H1 (cell line): ENCODE data around the gene MRPL34. TPM values are rescaled to one million over a fixed set of nuclear protein-coding genes. Genes with fewer than 3 reads are reported as not detected.

Experiments used
- CTCF ChIA-PET: fragments of 300-600 bp; sonication (Branson Sonifier 250); formaldehyde crosslinking; loops from one replicate; lab custom pipeline; 2021; ENCODE audit not compliant: partially characterized antibody; lab: Charles Lee
- POLR2A ChIA-PET: fragments of 300-600 bp; sonication (Branson Sonifier 250); formaldehyde crosslinking; loops from one replicate; lab custom pipeline; 2021; ENCODE audit warnings: inconsistent platforms; ENCODE audit not compliant: partially characterized antibody; lab: Charles Lee
- DNase-seq, 2 experiments: peaks; one replicate each; pipeline versions ENCODE4 v3.0.0 to v3.0.0-alpha.2; 2010 to 2022; ENCODE audit warnings: low spot score in 2 of 2, low read depth in 1 of 2, mixed read lengths in 1 of 2
- FAIRE-seq: peaks from 2 replicates; lab custom pipeline; 2011; peaks lifted over from hg19 to GRCh38; lab: Jason Lieb, UNC
- H2AFZ ChIP-seq: 2 replicates; pipeline ENCODE4 v1.8.1; 2012; ENCODE audit warnings: low read length, inconsistent platforms
- H2AK5ac ChIP-seq: 2 replicates; pipeline ENCODE4 v1.6.1; 2013; ENCODE audit warnings: low read depth, low read length
- H2BK120ac ChIP-seq: replicated peaks from 2 replicates; pipeline ENCODE3; 2013; ENCODE audit warnings: low read depth, low read length, inconsistent platforms
- H2BK12ac ChIP-seq: 2 replicates; pipeline ENCODE4 v1.6.1; 2013; ENCODE audit warnings: low read depth, low read length
- H2BK15ac ChIP-seq: 2 replicates; pipeline ENCODE4 v1.6.1; 2013; ENCODE audit warnings: low read length
- H2BK20ac ChIP-seq: 2 replicates; pipeline ENCODE4 v1.6.1; 2013; ENCODE audit warnings: low read length
- H2BK5ac ChIP-seq: 2 replicates; pipeline ENCODE4 v1.6.1; 2013; ENCODE audit warnings: low read depth, low read length
- H3K14ac ChIP-seq: 2 replicates; pipeline ENCODE4 v1.6.1; 2013; ENCODE audit warnings: inconsistent platforms; ENCODE audit not compliant: insufficient read length
- H3K18ac ChIP-seq: 2 replicates; pipeline ENCODE4 v1.6.1; 2013; ENCODE audit warnings: low read length; ENCODE audit errors: extremely low read depth
- H3K23ac ChIP-seq: 2 replicates; pipeline ENCODE4 v1.6.1; 2013; ENCODE audit warnings: inconsistent platforms; ENCODE audit not compliant: insufficient read length
- H3K23me2 ChIP-seq: 2 replicates; pipeline ENCODE4 v1.6.1; 2013; ENCODE audit warnings: low read depth, low read length
- H3K27ac ChIP-seq: 2 replicates; pipeline ENCODE4 v1.6.1; 2011; ENCODE audit warnings: low read depth, low read length, inconsistent platforms
- H3K27me3 ChIP-seq, 4 experiments: replicated peaks in 1 of 4; 1 replicate in 1 of 4; 2 replicates in 3 of 4; pipeline versions ENCODE4 v1.6.1 to v1.8.1; 2011 to 2013; ENCODE audit warnings: low read length in 3 of 4, mild to moderate bottlenecking in 3 of 4, inconsistent platforms in 2 of 4, mixed read lengths in 2 of 4, moderate library complexity in 1 of 4; ENCODE audit not compliant: control insufficient read depth in 3 of 4, insufficient read depth in 3 of 4; ENCODE audit errors: extremely low read depth in 1 of 4
- H3K36me3 ChIP-seq, 4 experiments: 2 replicates each; pipeline versions ENCODE4 v1.6.1 to v1.8.1; 2011 to 2013; ENCODE audit warnings: mild to moderate bottlenecking in 4 of 4, low read length in 3 of 4, moderate library complexity in 2 of 4, control low read depth in 1 of 4, inconsistent platforms in 1 of 4; ENCODE audit not compliant: insufficient read depth in 4 of 4, control insufficient read depth in 2 of 4
- H3K4ac ChIP-seq: replicated peaks from 2 replicates; pipeline ENCODE3; 2013; ENCODE audit warnings: low read length, low read depth, mixed read lengths, inconsistent platforms; ENCODE audit not compliant: insufficient read length
- H3K4me1 ChIP-seq, 4 experiments: replicated peaks in 1 of 4; 1 replicate in 1 of 4; 2 replicates in 3 of 4; pipeline versions ENCODE4 v1.6.1 to v1.8.1; 2011 to 2013; ENCODE audit warnings: low read length in 3 of 4, inconsistent platforms in 2 of 4, mixed read lengths in 1 of 4; ENCODE audit not compliant: insufficient read depth in 4 of 4, control insufficient read depth in 3 of 4
- H3K4me2 ChIP-seq, 2 experiments: 2 replicates each; pipeline versions ENCODE4 v1.6.1 to v1.8.1; 2011 to 2013; ENCODE audit warnings: low read depth in 2 of 2, low read length in 2 of 2, control low read depth in 1 of 2, inconsistent platforms in 1 of 2, mild to moderate bottlenecking in 1 of 2; ENCODE audit not compliant: insufficient read depth in 1 of 2
- H3K4me3 ChIP-seq, 4 experiments: fragments of 200-600, 300-600 bp in 1 of 4; sonication (generic), shearing (Covaris generic), sonication (Bioruptor Twin) in 1 of 4; 2 replicates each; pipeline versions ENCODE4 v1.5.1 to v1.8.1; 2011 to 2016; ENCODE audit warnings: low read length in 4 of 4, low read depth in 3 of 4, control low read depth in 2 of 4, inconsistent platforms in 2 of 4, mild to moderate bottlenecking in 2 of 4, mixed read lengths in 1 of 4, moderate library complexity in 1 of 4; ENCODE audit not compliant: insufficient read depth in 2 of 4; ENCODE audit errors: extremely low read depth in 1 of 4
- H3K56ac ChIP-seq: replicated peaks from 2 replicates; pipeline ENCODE3; 2013; ENCODE audit warnings: low read depth, mild to moderate bottlenecking, mixed read lengths, low read length, inconsistent platforms; ENCODE audit not compliant: insufficient read length
- H3K79me1 ChIP-seq: 2 replicates; pipeline ENCODE4 v1.6.1; 2013; ENCODE audit warnings: low read depth, low read length, control low read depth
- H3K79me2 ChIP-seq, 2 experiments: 2 replicates each; pipeline versions ENCODE4 v1.6.1 to v1.8.1; 2012 to 2013; ENCODE audit warnings: low read length in 2 of 2, mild to moderate bottlenecking in 2 of 2, inconsistent platforms in 1 of 2; ENCODE audit not compliant: insufficient read depth in 2 of 2, control insufficient read depth in 1 of 2
- H3K9ac ChIP-seq, 4 experiments: replicated peaks in 1 of 4; 1 replicate in 1 of 4; 2 replicates in 3 of 4; pipeline versions ENCODE4 v1.6.1 to v1.8.1; 2011 to 2013; ENCODE audit warnings: low read depth in 3 of 4, low read length in 3 of 4, control low read depth in 2 of 4, mild to moderate bottlenecking in 2 of 4, moderate library complexity in 2 of 4, inconsistent platforms in 1 of 4; ENCODE audit errors: extremely low read depth in 1 of 4
- H3K9me3 ChIP-seq, 2 experiments: 2 replicates each; pipeline versions ENCODE4 v1.6.1 to v1.8.1; 2012 to 2013; ENCODE audit warnings: mild to moderate bottlenecking in 2 of 2, moderate library complexity in 2 of 2, control low read depth in 1 of 2, inconsistent platforms in 1 of 2, low read depth in 1 of 2, low read length in 1 of 2, mixed read lengths in 1 of 2; ENCODE audit not compliant: insufficient read depth in 2 of 2
- H4K20me1 ChIP-seq, 2 experiments: replicated peaks in 1 of 2; 2 replicates each; pipeline versions ENCODE3 to v1.8.1; 2011 to 2013; ENCODE audit warnings: inconsistent platforms in 2 of 2, low read length in 2 of 2, mild to moderate bottlenecking in 1 of 2; ENCODE audit not compliant: insufficient read depth in 2 of 2, control insufficient read depth in 1 of 2
- H4K5ac ChIP-seq: 2 replicates; pipeline ENCODE4 v1.6.1; 2013; ENCODE audit warnings: low read length, low read depth, mixed read lengths, inconsistent platforms; ENCODE audit not compliant: insufficient read length
- H4K8ac ChIP-seq: 2 replicates; pipeline ENCODE4 v1.8.0; 2013; ENCODE audit warnings: mild to moderate bottlenecking, moderate library complexity, low read length, inconsistent platforms; ENCODE audit not compliant: insufficient read depth; ENCODE audit errors: extremely low read depth
- H4K91ac ChIP-seq: replicated peaks from 2 replicates; pipeline ENCODE3; 2013; ENCODE audit warnings: low read length, mixed read lengths, inconsistent platforms; ENCODE audit not compliant: insufficient read length
- ATF3 ChIP-seq: IDR thresholded peaks from 2 replicates; pipeline ENCODE4 v1.6.1; 2011; ENCODE audit warnings: low read depth, mild to moderate bottlenecking, low read length; ENCODE audit not compliant: insufficient read depth
- BRCA1 ChIP-seq: IDR thresholded peaks from 2 replicates; pipeline ENCODE4 v1.6.1; 2012; ENCODE audit warnings: low read depth, low read length, improper control_type of control experiment
- E2F6 ChIP-seq: IDR thresholded peaks from 2 replicates; pipeline ENCODE4 v1.6.1; 2012; ENCODE audit warnings: inconsistent platforms
- JUN ChIP-seq: IDR thresholded peaks from 2 replicates; pipeline ENCODE4 v1.6.1; 2011; ENCODE audit warnings: low read depth, mild to moderate bottlenecking, improper control_type of control experiment, low read length
- POLR2A ChIP-seq, 2 experiments: IDR thresholded peaks; 1 replicate in 1 of 2; 2 replicates in 1 of 2; pipeline ENCODE4 v1.6.1; 2011; ENCODE audit warnings: low read depth in 2 of 2, low read length in 2 of 2, mild to moderate bottlenecking in 2 of 2; ENCODE audit errors: control extremely low read depth in 1 of 2
- RBBP5 ChIP-seq: IDR thresholded peaks from 2 replicates; pipeline ENCODE4 v1.7.1; 2012; ENCODE audit warnings: low read depth, mild to moderate bottlenecking, inconsistent platforms, low read length, moderate library complexity, borderline replicate concordance
- RFX5 ChIP-seq: IDR thresholded peaks from 2 replicates; pipeline ENCODE4 v1.6.1; 2011; ENCODE audit warnings: low read depth, low read length, improper control_type of control experiment, borderline replicate concordance
- SIX5 ChIP-seq: IDR thresholded peaks from 2 replicates; pipeline ENCODE4 v1.6.1; 2011; ENCODE audit warnings: mild to moderate bottlenecking, low read depth, low read length
- SP2 ChIP-seq: IDR thresholded peaks from 2 replicates; pipeline ENCODE4 v1.6.1; 2012; ENCODE audit warnings: mild to moderate bottlenecking, low read length, inconsistent platforms
- WGBS, 2 experiments: shearing (Covaris generic) in 1 of 2; methylation state at CpG; one replicate each; pipeline versions ENCODE4 v1.1.6 to v1.1.7; 2013 to 2015; ENCODE audit warnings: low lambda C conversion rate in 2 of 2, mixed read lengths in 2 of 2, inconsistent platforms in 1 of 2, low coverage in 1 of 2, missing lambda C conversion rate in 1 of 2; ENCODE audit not compliant: insufficient replicate concordance in 2 of 2, insufficient coverage in 1 of 2, insufficient read length in 1 of 2; ENCODE audit errors: extremely low coverage in 1 of 2, missing lambda C conversion rate in 1 of 2; 5-methylcytosine and 5-hydroxymethylcytosine counted together
- polyA plus RNA-seq, 7 experiments: library from polyadenylated mRNA; depleted of rRNA in 3 of 7; stranded (reverse) in 5 of 7; unstranded in 2 of 7; fragments of >200 nt in 5 of 7; fragments of 200-250 nt in 2 of 7; gene quantifications; 1 replicate in 5 of 7; 2 replicates in 1 of 7; 4 replicates in 1 of 7; pipeline versions ENCODE4 v1.2.1 to v1.2.3, GENCODE V29; 2011 to 2013; ENCODE audit warnings: missing spikeins in 2 of 7, mixed read lengths in 2 of 7
- total RNA-seq: library from RNA; stranded (reverse); fragmentation: NEBNext Ultra II Directional; extraction: Animal tissue kit (Norgen Biotek cat#: 25700); gene quantifications from 2 replicates; pipeline ENCODE4 v1.2.1, GENCODE V29; 2021
- TF ChIP-seq, protein P1 (sequence below), 3 experiments: IDR thresholded peaks; 1 replicate in 2 of 3; 2 replicates in 1 of 3; pipeline versions ENCODE4 v1.5.1 to v1.6.1; 2011; ENCODE audit warnings: low read length in 3 of 3, mild to moderate bottlenecking in 3 of 3, inconsistent platforms in 2 of 3, low read depth in 1 of 3, moderate library complexity in 1 of 3; ENCODE audit not compliant: insufficient read depth in 1 of 3; ENCODE audit errors: control extremely low read depth in 1 of 3

The MRPL34 gene
- total and polyA plus RNA-seq, 2 of the 8 experiments (the other 6 are each of a cell fraction or from before 2014, with no cell fraction given), result 91.9 to 99.6 TPM

- Histone ChIP-seq H3K23ac (no peak overlapping the region), H4K5ac (no peak overlapping the region), H3K79me2 (peaks cover 3 to 12% of the 10 kb centered on the region in 2 experiments; a peak in 3 of 4 replicates), H2AK5ac (no peak overlapping the region), H4K91ac (no peak overlapping the region), H3K79me1 (no peaks in the 10 kb centered on the region; the same call in 1 of the 2 replicates), H3K23me2 (no peaks in the 10 kb centered on the region), H2BK5ac (0 out of 2 replicates have a peak overlapping the region, but pooled peaks have one; percentile 18), H3K4me1 (peaks cover 0 to 8% (median 2%) of the 10 kb centered on the region in 4 experiments; a peak in 5 of 7 replicates), H3K9ac (no peak overlapping the region), H2BK15ac (no peak overlapping the region), H3K18ac (no peak overlapping the region), H2BK12ac (no peak overlapping the region), H3K4me2 (no peak overlapping the region), H3K27me3 (no peaks in the 10 kb centered on the region), H3K9me3 (no peaks in the 10 kb centered on the region), H3K27ac (no peak overlapping the region), H2BK20ac (no peak overlapping the region), H3K4me3 (no peak overlapping the region), H3K14ac (no peak overlapping the region), H3K4ac (no peak overlapping the region), H2AFZ (no peak overlapping the region), H3K36me3 (peaks cover 0 to 8% (median 2%) of the 10 kb centered on the region in 4 experiments; a peak in 3 of 8 replicates), H3K56ac (no peak overlapping the region), H4K8ac (no peak overlapping the region), H2BK120ac (no peak overlapping the region), H4K20me1 (no peaks in the 10 kb centered on the region)
- POLR2A ChIA-PET, result interaction anchor here (1.2 to 12.8 kb wide), 7 partner anchors 13 to 51 kb away, joined by 3 to 113 read pairs (median 15); partner anchors contain the start of genes ANKLE1 and USE1
- CTCF ChIA-PET, result interaction anchor here (1.1 to 3.3 kb wide), 6 partner anchors 16 to 199 kb away, joined by 3 to 28 read pairs (median 6); partner anchors contain the start of gene ANKLE1
- DNase-seq (no peak), FAIRE-seq (no peak)
- WGBS, 2 experiments, result 92% methylated on average over 7 of the region's 7 CpGs; no CpG with 5 or more reads in 1 of the 2 experiments
- TF ChIP-seq ATF3 (no peak), POLR2A (IDR thresholded peaks at IDR 0.05; ENCODE audit: control extremely low read depth in 1 of 2, low read depth in 2 of 2, low read length in 2 of 2) (no peak), RFX5 (no peak), RBBP5 (no peak), JUN (no peak), E2F6 (no peak), SP2 (no peak), SIX5 (no peak), BRCA1 (no peak)
- TF ChIP-seq, protein P1, sequence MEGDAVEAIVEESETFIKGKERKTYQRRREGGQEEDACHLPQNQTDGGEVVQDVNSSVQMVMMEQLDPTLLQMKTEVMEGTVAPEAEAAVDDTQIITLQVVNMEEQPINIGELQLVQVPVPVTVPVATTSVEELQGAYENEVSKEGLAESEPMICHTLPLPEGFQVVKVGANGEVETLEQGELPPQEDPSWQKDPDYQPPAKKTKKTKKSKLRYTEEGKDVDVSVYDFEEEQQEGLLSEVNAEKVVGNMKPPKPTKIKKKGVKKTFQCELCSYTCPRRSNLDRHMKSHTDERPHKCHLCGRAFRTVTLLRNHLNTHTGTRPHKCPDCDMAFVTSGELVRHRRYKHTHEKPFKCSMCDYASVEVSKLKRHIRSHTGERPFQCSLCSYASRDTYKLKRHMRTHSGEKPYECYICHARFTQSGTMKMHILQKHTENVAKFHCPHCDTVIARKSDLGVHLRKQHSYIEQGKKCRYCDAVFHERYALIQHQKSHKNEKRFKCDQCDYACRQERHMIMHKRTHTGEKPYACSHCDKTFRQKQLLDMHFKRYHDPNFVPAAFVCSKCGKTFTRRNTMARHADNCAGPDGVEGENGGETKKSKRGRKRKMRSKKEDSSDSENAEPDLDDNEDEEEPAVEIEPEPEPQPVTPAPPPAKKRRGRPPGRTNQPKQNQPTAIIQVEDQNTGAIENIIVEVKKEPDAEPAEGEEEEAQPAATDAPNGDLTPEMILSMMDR (IDR thresholded peaks at IDR 0.05; ENCODE audit: control extremely low read depth in 1 of 3, insufficient read depth in 1 of 3, low read depth in 1 of 3, low read length in 3 of 3), result no peak
Observed at GRCh38 chr19:17266026-17266425, 39.6 kb upstream of the MRPL34 start.
